NT2/D1 (cell line): ENCODE measurements around the gene TLE5.

Experiments used
- DNase-seq: peaks from one replicate; pipeline ENCODE4 v3.0.0-alpha.2; 2011; ENCODE audit warnings: low read depth, low spot score
- H3K27me3 ChIP-seq: 2 replicates; pipeline ENCODE4 v1.6.0; 2011; ENCODE audit warnings: mild to moderate bottlenecking; ENCODE audit not compliant: insufficient read length, insufficient read depth
- H3K36me3 ChIP-seq: 2 replicates; pipeline ENCODE4 v1.6.1; 2011; ENCODE audit warnings: mild to moderate bottlenecking, low read length, mixed read lengths; ENCODE audit not compliant: insufficient read depth, insufficient read length
- H3K4me1 ChIP-seq: 2 replicates; pipeline ENCODE4 v1.5.1; 2011; ENCODE audit not compliant: insufficient read depth, insufficient read length
- H3K4me3 ChIP-seq: 2 replicates; pipeline ENCODE4 v1.5.1; 2011; ENCODE audit warnings: low read depth; ENCODE audit not compliant: insufficient read length
- H3K9ac ChIP-seq: 2 replicates; pipeline ENCODE4 v1.6.0; 2011; ENCODE audit warnings: low read depth; ENCODE audit not compliant: insufficient read length
- H3K9me3 ChIP-seq: 2 replicates; pipeline ENCODE4 v1.5.1; 2011; ENCODE audit warnings: mild to moderate bottlenecking, low read length; ENCODE audit not compliant: insufficient read depth
- SUZ12 ChIP-seq: IDR thresholded peaks from 2 replicates; pipeline ENCODE4 v1.6.1; 2011; ENCODE audit not compliant: insufficient read length, insufficient read depth; ENCODE audit errors: extremely low read depth
- YY1 ChIP-seq: IDR thresholded peaks from 2 replicates; pipeline ENCODE4 v1.6.1; 2011; ENCODE audit not compliant: insufficient read length, insufficient read depth
- ZNF274 ChIP-seq: IDR thresholded peaks from 2 replicates; pipeline ENCODE4 v1.6.1; 2011; ENCODE audit warnings: mild to moderate bottlenecking, low read depth, low read length

The TLE5 gene

GRCh38 chr19:3027981-3028304 is 34.4 kb downstream of the TLE5 start:
- TF ChIP-seq ZNF274: no peak
- no peak for TF ChIP-seq YY1
- no peak for TF ChIP-seq SUZ12
- Histone ChIP-seq H3K36me3 (no peaks in the 10 kb centered on the region), H3K9ac (no peak overlapping the region), H3K4me1 (peaks cover 16% of the 10 kb centered on the region), H3K27me3 (peaks cover 97% of the 10 kb centered on the region), H3K4me3 (no peak overlapping the region), H3K9me3 (no peaks in the 10 kb centered on the region; the same call in 1 of the 2 replicates)
- DNase-seq: no peak

DNA sequence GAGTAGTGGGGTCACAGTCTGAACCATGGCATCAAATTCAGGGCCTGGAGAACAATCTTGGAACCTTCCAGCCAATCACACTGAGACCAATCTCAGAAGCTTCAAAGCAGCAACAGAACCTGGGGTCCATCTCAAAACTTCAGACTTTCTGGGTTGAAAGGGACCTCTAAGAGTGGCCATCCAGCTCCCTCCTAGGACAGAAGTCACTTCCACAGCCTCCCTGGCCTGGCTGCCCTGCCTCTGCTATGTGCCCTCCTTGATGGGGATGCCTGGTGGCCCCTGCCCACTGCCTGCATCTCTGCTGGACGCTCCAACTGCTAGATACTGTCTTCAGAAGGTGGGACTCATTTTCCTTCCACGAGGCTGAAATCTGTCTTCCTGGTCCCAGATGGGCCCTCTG is 35.0 kb downstream of the TLE5 start:
- Histone ChIP-seq H3K4me1 (peaks cover 16% of the 10 kb centered on the region), H3K4me3 (no peak overlapping the region), H3K27me3 (peaks cover 95% of the 10 kb centered on the region), H3K36me3 (no peaks in the 10 kb centered on the region), H3K9me3 (no peaks in the 10 kb centered on the region; the same call in 1 of the 2 replicates), H3K9ac (no peak overlapping the region)
- DNase-seq: no peak
- no peak for TF ChIP-seq ZNF274

DNA sequence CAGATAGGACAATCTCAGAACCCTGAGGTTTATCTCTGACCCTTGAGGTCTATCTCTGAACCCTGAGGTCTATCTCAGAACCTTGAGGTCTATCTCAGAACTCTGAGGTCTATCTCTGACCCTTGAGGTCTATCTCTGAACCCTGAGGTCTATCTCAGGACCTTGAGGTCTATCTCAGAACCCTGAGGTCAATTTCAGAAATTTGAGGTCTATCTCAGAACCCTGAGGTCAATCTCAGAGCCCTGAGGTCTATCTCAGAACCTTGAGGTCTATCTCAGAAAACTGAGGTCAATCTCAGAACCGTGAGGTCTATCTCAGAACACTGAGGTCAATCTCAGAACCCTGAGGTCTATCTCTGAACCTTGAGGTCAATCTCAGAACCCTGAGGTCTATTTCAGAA is 35.5 kb downstream of the TLE5 start:
- TF ChIP-seq ZNF274 (no peak), SUZ12 (no peak), YY1 (no peak)
- Histone ChIP-seq H3K4me1 (peaks cover 16% of the 10 kb centered on the region), H3K9me3 (no peaks in the 10 kb centered on the region; the same call in 1 of the 2 replicates), H3K4me3 (no peak overlapping the region), H3K9ac (no peak overlapping the region), H3K36me3 (no peaks in the 10 kb centered on the region), H3K27me3 (peaks cover 90% of the 10 kb centered on the region)
- no peak for DNase-seq

DNA sequence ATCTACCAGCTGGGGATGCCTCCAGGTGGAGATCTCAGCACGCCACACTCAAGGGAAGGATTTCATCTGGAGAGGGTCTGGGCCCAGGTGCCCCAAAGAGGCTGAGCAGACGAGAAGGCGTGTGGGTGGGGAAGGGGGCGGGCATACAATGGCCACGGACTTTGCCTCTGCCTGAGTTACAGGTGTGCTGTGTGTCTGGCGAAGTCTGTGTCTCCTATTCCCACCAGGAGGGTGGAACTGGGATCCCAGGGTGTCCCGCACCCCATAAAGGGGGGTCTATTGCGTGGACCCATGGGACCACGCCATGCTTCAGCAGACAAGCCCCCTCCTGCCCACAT is 36.8 kb downstream of the TLE5 start:
- Histone ChIP-seq H3K27me3 (peaks cover 78% of the 10 kb centered on the region), H3K9me3 (no peaks in the 10 kb centered on the region; the same call in 1 of the 2 replicates), H3K36me3 (no peaks in the 10 kb centered on the region), H3K4me1 (peaks cover 16% of the 10 kb centered on the region), H3K4me3 (no peak overlapping the region), H3K9ac (peak overlapping the region; percentile 76)
- TF ChIP-seq SUZ12: no peak
- no peak for TF ChIP-seq ZNF274
- no peak for TF ChIP-seq YY1
- no peak for DNase-seq

DNA sequence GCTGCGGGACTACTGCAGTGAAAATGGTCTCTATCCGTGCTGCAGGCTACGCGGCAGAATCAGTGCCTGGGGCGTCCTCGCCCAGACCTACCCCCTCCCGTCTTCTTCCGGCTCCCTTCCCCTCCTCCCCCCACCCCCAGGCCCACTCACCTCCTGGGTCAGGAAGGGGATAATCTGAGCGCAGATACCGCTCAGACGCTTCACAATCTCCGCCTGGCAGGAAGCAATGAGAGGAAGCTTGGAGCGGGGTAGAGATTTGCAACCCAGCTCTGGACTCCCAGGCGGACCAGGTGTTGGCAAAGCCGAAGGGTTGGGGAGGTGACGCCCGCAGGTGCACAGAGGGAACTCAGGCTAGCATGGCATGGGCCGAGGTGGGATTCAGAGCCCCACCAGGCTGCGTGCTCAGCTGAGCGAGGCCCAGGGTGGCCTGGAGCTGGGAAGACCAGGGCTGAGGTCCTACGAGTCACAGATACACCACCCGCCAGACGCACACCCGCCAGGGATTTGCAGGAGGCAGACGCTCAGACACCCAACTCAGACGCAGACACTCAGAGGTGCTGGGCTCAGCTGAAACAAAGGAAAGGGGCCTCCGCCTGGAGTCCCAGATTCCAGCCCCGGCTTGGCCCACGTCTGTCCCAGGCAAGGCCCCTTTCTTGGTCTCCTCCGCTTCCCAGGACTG is 37.3 kb downstream of the TLE5 start:
- Histone ChIP-seq H3K4me1 (peaks cover 16% of the 10 kb centered on the region), H3K27me3 (peaks cover 73% of the 10 kb centered on the region), H3K36me3 (no peaks in the 10 kb centered on the region), H3K4me3 (peak overlapping the region; percentile 25), H3K9ac (peak overlapping the region; percentile 76), H3K9me3 (no peaks in the 10 kb centered on the region; the same call in 1 of the 2 replicates)
- no peak for DNase-seq
- TF ChIP-seq YY1 (no peak), SUZ12 (peak; percentile 68)

GRCh38 chr19:3024509-3024869 is 37.8 kb downstream of the TLE5 start:
- Histone ChIP-seq H3K9me3 (no peaks in the 10 kb centered on the region; the same call in 1 of the 2 replicates), H3K36me3 (no peaks in the 10 kb centered on the region), H3K9ac (no peak overlapping the region), H3K4me3 (no peak overlapping the region), H3K4me1 (peaks cover 16% of the 10 kb centered on the region), H3K27me3 (peaks cover 71% of the 10 kb centered on the region)
- TF ChIP-seq SUZ12 (no peak), ZNF274 (no peak)
- DNase-seq: no peak

- no peak for DNase-seq
- Histone ChIP-seq H3K4me1 (peaks cover 9% of the 10 kb centered on the region), H3K4me3 (no peak overlapping the region), H3K27me3 (peaks cover 37% of the 10 kb centered on the region), H3K9ac (no peak overlapping the region), H3K9me3 (no peaks in the 10 kb centered on the region), H3K36me3 (no peaks in the 10 kb centered on the region)
- TF ChIP-seq SUZ12 (no peak), YY1 (no peak), ZNF274 (no peak)
Observed at GRCh38 chr19:3020321-3020960, 41.9 kb downstream of the TLE5 start.

- no peak overlapping the region for H3K9ac ChIP-seq
- no peaks in the 10 kb centered on the region for H3K36me3 ChIP-seq
- DNase-seq: no peak
- H3K4me1 ChIP-seq: no peaks in the 10 kb centered on the region
- H3K27me3 ChIP-seq: peaks cover 26% of the 10 kb centered on the region
- TF ChIP-seq SUZ12: no peak
- no peak for TF ChIP-seq YY1
- no peak for TF ChIP-seq ZNF274
- H3K4me3 ChIP-seq: no peak overlapping the region
- H3K9me3 ChIP-seq: no peaks in the 10 kb centered on the region
Observed at GRCh38 chr19:3019211-3019854, 43.0 kb downstream of the TLE5 start.
